Neural progenitor cell (in vitro differentiated cells): ENCODE results near the gene JAK3. TPM values are rescaled to one million over a fixed set of nuclear protein-coding genes. Genes with fewer than 3 reads are reported as not detected.

Source experiments
- DNase-seq: peaks from one replicate; pipeline ENCODE4 v3.0.0-alpha.2; 2016; ENCODE audit warnings: low spot score
- H2AFZ ChIP-seq: fragments of 200-600 bp; sonication (generic); replicated peaks from 2 replicates; pipeline ENCODE4 v1.6.1; 2016; ENCODE audit warnings: antibody characterized with exemption
- H3F3A ChIP-seq: fragments of 200-600 bp; sonication (generic); 2 replicates; pipeline ENCODE4 v1.6.1; 2016; ENCODE audit warnings: antibody characterized with exemption, low read depth
- H3K27ac ChIP-seq: fragments of 200-600 bp; sonication (generic); 2 replicates; pipeline ENCODE4 v1.5.1; 2016; ENCODE audit warnings: mild to moderate bottlenecking
- H3K27me3 ChIP-seq: fragments of 200-600 bp; sonication (generic); 2 replicates; pipeline ENCODE4 v1.6.1; 2016; ENCODE audit warnings: mild to moderate bottlenecking, moderate library complexity
- H3K36me3 ChIP-seq: fragments of 200-600 bp; sonication (generic); 2 replicates; pipeline ENCODE4 v1.5.1; 2016
- H3K4me1 ChIP-seq: fragments of 200-600 bp; sonication (generic); 2 replicates; pipeline ENCODE4 v1.6.1; 2016; ENCODE audit warnings: mixed run types
- H3K4me2 ChIP-seq: fragments of 200-600 bp; sonication (generic); 2 replicates; pipeline ENCODE4 v1.6.1; 2016
- H3K4me3 ChIP-seq: fragments of 200-600 bp; sonication (generic); 2 replicates; pipeline ENCODE4 v1.5.1; 2016
- H3K79me2 ChIP-seq: fragments of 200-600 bp; sonication (generic); 2 replicates; pipeline ENCODE4 v1.6.1; 2016; ENCODE audit warnings: low read depth
- H3K9ac ChIP-seq: fragments of 200-600 bp; sonication (generic); 2 replicates; pipeline ENCODE4 v1.6.1; 2016
- H3K9me3 ChIP-seq: fragments of 200-600 bp; sonication (generic); 2 replicates; pipeline ENCODE4 v1.5.1; 2016; ENCODE audit warnings: low read depth
- H4K20me1 ChIP-seq: fragments of 200-600 bp; sonication (generic); 2 replicates; pipeline ENCODE4 v1.6.1; 2016; ENCODE audit warnings: low read depth
- H3K27ac Mint-ChIP-seq: 3 replicates; pipeline ENCODE4 v1.8.0; 2021; ENCODE audit warnings: mixed read lengths
- H3K27me3 Mint-ChIP-seq: 2 replicates; pipeline ENCODE4 v1.8.0; 2022; ENCODE audit warnings: low read depth, mild to moderate bottlenecking, inconsistent platforms, moderate library complexity, mixed read lengths; ENCODE audit not compliant: insufficient read depth
- H3K36me3 Mint-ChIP-seq: 3 replicates; pipeline ENCODE4 v1.8.0; 2021; ENCODE audit warnings: mixed read lengths
- H3K4me1 Mint-ChIP-seq: 3 replicates; pipeline ENCODE4 v1.8.0; 2021; ENCODE audit warnings: mixed read lengths
- H3K4me3 Mint-ChIP-seq: 3 replicates; pipeline ENCODE4 v1.8.0; 2021; ENCODE audit warnings: mild to moderate bottlenecking, moderate library complexity, mixed read lengths
- H3K9me3 Mint-ChIP-seq: 3 replicates; pipeline ENCODE4 v1.8.0; 2020; ENCODE audit warnings: mixed read lengths
- EZH2 ChIP-seq: fragments of 200-600 bp; sonication (generic); IDR thresholded peaks from 2 replicates; pipeline ENCODE4 v1.6.1; 2017; ENCODE audit warnings: antibody characterized with exemption, mild to moderate bottlenecking, moderate library complexity
- EZH2phosphoT487 ChIP-seq: fragments of 200-600 bp; sonication (generic); IDR thresholded peaks from 2 replicates; pipeline ENCODE4 v1.6.1; 2017; ENCODE audit warnings: antibody characterized with exemption
- total RNA-seq: library from RNA; depleted of rRNA; stranded (reverse); fragments of >200 nt; gene quantifications from 2 replicates; pipeline ENCODE4 v1.2.3, GENCODE V29; 2015; ENCODE audit warnings: low replicate concordance
- TF ChIP-seq, protein P1 (sequence below): fragments of 200-600 bp; sonication (generic); IDR thresholded peaks from 2 replicates; pipeline ENCODE4 v1.5.1; 2017; ENCODE audit warnings: antibody characterized with exemption, mild to moderate bottlenecking

The JAK3 gene
- total RNA-seq, 1 donor from 2014 or later = 3.4 TPM

- Histone ChIP-seq H4K20me1 (no peaks in the 10 kb centered on the region), H3K27me3 (peaks cover 6% of the 10 kb centered on the region), H3K27ac (no peak overlapping the region), H3F3A (peaks cover 20% of the 10 kb centered on the region), H3K4me1 (peaks cover 2% of the 10 kb centered on the region), H3K4me2 (no peak overlapping the region), H3K4me3 (no peak overlapping the region), H3K36me3 (no peaks in the 10 kb centered on the region), H2AFZ (no peak overlapping the region), H3K79me2 (no peaks in the 10 kb centered on the region), H3K9ac (no peak overlapping the region), H3K9me3 (no peaks in the 10 kb centered on the region)
- no peak for DNase-seq
- H3K9me3 Mint-ChIP-seq = no peaks in the 10 kb centered on the region
- H3K4me1 Mint-ChIP-seq = peaks cover 9% of the 10 kb centered on the region
- no peak overlapping the region for H3K4me3 Mint-ChIP-seq
- TF ChIP-seq EZH2 (no peak), EZH2phosphoT487 (no peak)
- TF ChIP-seq, protein P1, sequence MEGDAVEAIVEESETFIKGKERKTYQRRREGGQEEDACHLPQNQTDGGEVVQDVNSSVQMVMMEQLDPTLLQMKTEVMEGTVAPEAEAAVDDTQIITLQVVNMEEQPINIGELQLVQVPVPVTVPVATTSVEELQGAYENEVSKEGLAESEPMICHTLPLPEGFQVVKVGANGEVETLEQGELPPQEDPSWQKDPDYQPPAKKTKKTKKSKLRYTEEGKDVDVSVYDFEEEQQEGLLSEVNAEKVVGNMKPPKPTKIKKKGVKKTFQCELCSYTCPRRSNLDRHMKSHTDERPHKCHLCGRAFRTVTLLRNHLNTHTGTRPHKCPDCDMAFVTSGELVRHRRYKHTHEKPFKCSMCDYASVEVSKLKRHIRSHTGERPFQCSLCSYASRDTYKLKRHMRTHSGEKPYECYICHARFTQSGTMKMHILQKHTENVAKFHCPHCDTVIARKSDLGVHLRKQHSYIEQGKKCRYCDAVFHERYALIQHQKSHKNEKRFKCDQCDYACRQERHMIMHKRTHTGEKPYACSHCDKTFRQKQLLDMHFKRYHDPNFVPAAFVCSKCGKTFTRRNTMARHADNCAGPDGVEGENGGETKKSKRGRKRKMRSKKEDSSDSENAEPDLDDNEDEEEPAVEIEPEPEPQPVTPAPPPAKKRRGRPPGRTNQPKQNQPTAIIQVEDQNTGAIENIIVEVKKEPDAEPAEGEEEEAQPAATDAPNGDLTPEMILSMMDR = no peak
- H3K27me3 Mint-ChIP-seq = peaks cover 2% of the 10 kb centered on the region
- H3K36me3 Mint-ChIP-seq = no peaks in the 10 kb centered on the region
- no peak overlapping the region for H3K27ac Mint-ChIP-seq
Measured at GRCh38 chr19:17826508-17827056, 21.2 kb downstream of the JAK3 start.

DNA sequence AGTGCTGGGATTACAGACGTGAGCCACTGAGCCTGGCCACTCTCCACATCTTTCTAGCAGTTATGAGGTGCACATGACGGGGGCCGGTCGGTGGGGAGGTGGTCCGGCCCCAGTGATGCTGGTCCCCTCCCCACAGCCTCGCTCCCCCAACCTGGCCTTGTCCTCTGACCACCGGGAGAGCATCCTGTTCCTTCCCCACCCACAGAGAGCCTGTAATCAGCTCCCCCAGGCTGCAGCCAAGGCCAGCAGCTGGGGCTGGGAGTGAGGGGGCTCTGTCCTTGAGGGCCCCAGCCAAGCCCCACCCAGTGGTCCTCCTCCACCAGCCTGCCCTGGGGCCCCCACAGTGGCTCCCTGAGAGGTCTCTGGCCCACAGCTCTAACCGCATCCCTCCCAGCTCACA is 23.4 kb downstream of the JAK3 start:
- Histone ChIP-seq H3K9ac (no peak overlapping the region), H3K4me1 (no peaks in the 10 kb centered on the region), H3K36me3 (no peaks in the 10 kb centered on the region), H3K4me3 (no peak overlapping the region), H3K27me3 (no peaks in the 10 kb centered on the region), H3K79me2 (no peaks in the 10 kb centered on the region), H3K27ac (no peak overlapping the region), H2AFZ (no peak overlapping the region), H3K9me3 (no peaks in the 10 kb centered on the region), H3K4me2 (no peak overlapping the region), H3F3A (peaks cover 2% of the 10 kb centered on the region), H4K20me1 (no peaks in the 10 kb centered on the region)
- Mint-ChIP-seq H3K36me3 (no peaks in the 10 kb centered on the region), H3K4me3 (no peak overlapping the region), H3K9me3 (no peaks in the 10 kb centered on the region), H3K27ac (no peak overlapping the region), H3K27me3 (peaks cover 2% of the 10 kb centered on the region), H3K4me1 (no peaks in the 10 kb centered on the region)
- TF ChIP-seq EZH2phosphoT487 (no peak), EZH2 (no peak)
- TF ChIP-seq, protein P1 = no peak
- no peak for DNase-seq

- Mint-ChIP-seq H3K4me1 (no peaks in the 10 kb centered on the region), H3K27ac (no peak within 1 kb of the TSS), H3K36me3 (no peaks in the 10 kb centered on the region), H3K9me3 (no peaks in the 10 kb centered on the region), H3K4me3 (no peak within 1 kb of the TSS), H3K27me3 (peaks cover 2% of the 10 kb centered on the region)
- H3K4me3 ChIP-seq = no peak within 1 kb of the TSS
- H3K36me3 ChIP-seq = no peaks in the 10 kb centered on the region
- DNase-seq = no peak
- no peaks in the 10 kb centered on the region for H3K79me2 ChIP-seq
- no peak within 1 kb of the TSS for H3K9ac ChIP-seq
- no peaks in the 10 kb centered on the region for H3F3A ChIP-seq
- no peaks in the 10 kb centered on the region for H4K20me1 ChIP-seq
- no peaks in the 10 kb centered on the region for H3K9me3 ChIP-seq
- H3K4me2 ChIP-seq = no peak within 1 kb of the TSS
- no peak within 1 kb of the TSS for H2AFZ ChIP-seq
- no peaks in the 10 kb centered on the region for H3K27me3 ChIP-seq
- no peak for TF ChIP-seq EZH2
- TF ChIP-seq, protein P1 = no peak
- TF ChIP-seq EZH2phosphoT487 = no peak
- no peak within 1 kb of the TSS for H3K27ac ChIP-seq
- no peaks in the 10 kb centered on the region for H3K4me1 ChIP-seq
Measured at GRCh38 chr19:17821190-17821589, 26.6 kb downstream of the JAK3 start, which contains the start of gene INSL3. TSS of gene INSL3 (minus strand) at chr19:17821519. CDS start at chr19:17821506, 13 bp downstream.
